HG02938 (cell line): ENCODE results near the gene GPX5.

ENCODE experiments used
- ATAC-seq: cut with Tn5 transposase; IDR thresholded peaks from one replicate; pipeline ENCODE4 v1.9.1; 2021; ENCODE audit warnings: mild to moderate bottlenecking, moderate library complexity; ENCODE audit not compliant: unreplicated experiment

Gene GPX5

GRCh38 chr6:28553384-28553985 lies 27.8 kb downstream of the GPX5 start:
- ATAC-seq, result no peak

- ATAC-seq, result no peak
Measured at GRCh38 chr6:28553986-28554881, 28.6 kb downstream of the GPX5 start.

DNA sequence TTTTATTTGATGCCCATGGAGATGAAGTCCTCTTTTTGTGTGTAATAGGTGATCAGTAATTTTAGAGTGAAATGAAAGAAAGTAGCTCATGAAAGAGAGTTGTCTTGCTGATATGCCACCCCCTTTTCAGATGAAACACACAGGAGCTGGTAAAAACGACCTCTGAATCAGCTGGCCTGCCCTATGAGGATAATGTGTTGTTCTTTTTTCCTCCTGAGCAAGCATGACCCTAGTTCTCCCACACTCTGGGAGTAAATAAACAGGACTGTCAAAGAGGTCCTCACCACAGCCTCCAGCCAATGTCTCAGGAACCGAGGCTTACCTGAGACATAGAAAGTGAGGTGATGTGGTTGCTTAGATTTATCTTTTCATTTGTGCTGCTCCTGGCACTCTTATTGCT lies 29.5 kb downstream of the GPX5 start:
- ATAC-seq, result no peak

- no peak for ATAC-seq
Measured at GRCh38 chr6:28558629-28559028, 32.9 kb downstream of the GPX5 start.

GRCh38 chr6:28563430-28564095 lies 37.9 kb downstream of the GPX5 start:
- no peak for ATAC-seq

- no peak for ATAC-seq
Measured at GRCh38 chr6:28565823-28566526, 40.3 kb downstream of the GPX5 start.

DNA sequence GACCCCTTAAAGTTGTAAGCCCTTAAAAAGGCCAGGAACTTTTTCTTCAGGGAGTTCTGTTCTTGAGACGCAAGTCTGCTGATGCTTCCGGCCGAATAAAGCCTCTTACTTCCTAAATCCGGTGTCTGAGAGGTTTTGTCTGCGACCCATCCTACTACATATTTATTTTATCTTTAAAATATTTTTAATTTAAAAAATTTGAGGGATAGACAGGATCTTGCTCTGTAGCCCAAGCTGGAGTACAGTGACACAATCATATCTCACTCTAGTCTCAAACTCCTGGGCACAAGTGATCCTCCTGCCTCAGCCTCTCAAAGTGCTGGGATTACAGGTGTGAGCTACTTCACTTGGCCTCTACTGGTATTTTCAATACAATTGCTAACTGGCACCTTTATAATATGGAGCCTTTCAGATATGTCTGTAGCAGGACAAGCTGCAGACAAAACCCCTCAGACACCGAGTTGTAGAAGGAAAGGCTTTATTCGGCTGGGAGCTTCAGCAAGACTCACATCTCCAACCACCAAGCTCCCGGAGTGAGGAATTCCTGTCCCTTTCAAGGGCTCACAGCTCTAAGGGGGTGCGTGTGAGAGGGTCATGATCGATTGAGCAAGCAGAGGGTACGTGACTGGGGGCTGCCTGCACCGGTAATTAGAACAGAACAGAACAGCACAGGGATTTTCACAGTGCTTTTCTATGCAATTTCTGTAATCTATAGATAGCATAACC lies 41.0 kb downstream of the GPX5 start:
- ATAC-seq, result no peak

DNA sequence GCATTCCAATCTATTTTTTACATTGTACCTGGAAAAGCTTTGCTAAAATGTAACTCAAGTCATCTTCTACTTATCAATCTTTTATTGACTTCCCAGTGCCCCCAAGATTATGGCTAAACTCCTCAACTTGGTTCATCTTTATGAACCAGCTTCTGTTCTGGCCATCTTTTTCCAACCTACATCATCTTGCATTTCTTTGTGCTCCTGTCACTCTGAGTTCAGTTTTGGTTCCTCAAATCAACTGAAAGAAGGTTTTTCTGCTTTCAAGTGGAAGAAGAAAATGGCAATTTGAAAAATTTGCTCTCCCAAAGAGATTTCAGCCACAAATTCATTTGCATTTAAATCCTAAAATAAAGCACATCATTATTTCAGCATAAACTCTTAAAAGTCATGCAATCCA lies 41.8 kb downstream of the GPX5 start:
- ATAC-seq, result no peak

GRCh38 chr6:28568515-28569108 lies 42.9 kb downstream of the GPX5 start:
- no peak for ATAC-seq

DNA sequence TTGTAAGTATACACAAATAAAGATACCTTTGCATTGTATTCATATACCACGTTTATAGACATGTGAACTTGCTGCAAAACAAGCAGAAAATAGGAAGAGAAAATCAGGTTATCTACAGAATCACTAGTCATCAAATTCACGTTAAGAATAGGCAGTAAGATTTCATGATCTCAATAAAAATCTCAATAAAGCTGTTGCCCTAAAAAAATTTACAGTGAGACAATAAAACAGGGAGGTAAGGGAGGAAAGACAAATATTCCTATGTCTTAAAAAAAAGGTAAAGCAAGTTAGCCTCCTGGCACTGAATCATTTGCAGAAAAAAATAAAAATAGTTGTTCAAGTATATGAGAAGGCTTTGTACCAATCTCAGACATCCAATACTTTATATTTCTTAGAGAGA lies 44.1 kb downstream of the GPX5 start:
- no peak for ATAC-seq

GRCh38 chr6:28580475-28580874 lies 54.8 kb downstream of the GPX5 start:
- ATAC-seq, result no peak

DNA sequence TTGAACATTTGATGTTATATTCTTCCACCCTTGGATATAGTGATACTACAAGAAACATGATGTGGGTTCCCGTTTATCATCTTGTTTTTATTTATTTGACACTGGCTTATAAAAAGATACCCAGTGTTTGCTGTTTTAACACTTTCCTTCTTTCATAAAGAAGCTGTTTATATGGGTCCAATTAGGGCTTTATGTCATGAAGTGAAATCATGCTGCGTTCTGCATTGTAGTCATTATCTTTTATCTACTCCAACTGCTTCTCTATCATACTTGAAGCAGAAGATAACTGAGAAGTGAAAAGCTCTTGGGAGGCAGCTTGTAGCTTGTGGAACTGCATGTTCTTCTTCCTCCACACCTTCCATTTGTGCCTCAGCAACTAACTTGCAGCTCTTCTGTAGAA lies 57.8 kb downstream of the GPX5 start:
- no peak for ATAC-seq
